HG03520 (cell line): Measurements from ENCODE around the gene USP24.
A peak's percentile ranks its signal among the peaks of the same experiment; 100 is the strongest.
"Not testable (repeated sequence)": the region's sequence is repeated elsewhere in the genome, so short reads cannot be mapped to it uniquely, and the experiment has no call there.

ENCODE experiments used
- ATAC-seq: cut with Tn5 transposase; IDR thresholded peaks from one replicate; pipeline ENCODE4 v1.9.1; 2021; ENCODE audit warnings: mild to moderate bottlenecking, moderate library complexity; ENCODE audit not compliant: unreplicated experiment

Gene USP24

GRCh38 chr1:55127827-55128343 lies 87.3 kb downstream of the USP24 start:
- ATAC-seq = peak; percentile 57

- ATAC-seq = no peak
Observed at GRCh38 chr1:55124470-55124869, 90.7 kb downstream of the USP24 start.

- ATAC-seq = no peak
Observed at GRCh38 chr1:55120538-55120937, 94.6 kb downstream of the USP24 start.

GRCh38 chr1:55118651-55119329 lies 96.4 kb downstream of the USP24 start:
- no peak for ATAC-seq

- no peak for ATAC-seq
Observed at GRCh38 chr1:55117941-55118340, 97.2 kb downstream of the USP24 start.

GRCh38 chr1:55109005-55109404 lies 106.2 kb downstream of the USP24 start:
- ATAC-seq = not testable (repeated sequence)

- ATAC-seq = no peak
Observed at GRCh38 chr1:55107101-55107500, 108.1 kb downstream of the USP24 start.

- ATAC-seq = no peak
Observed at GRCh38 chr1:55103891-55104290, 111.3 kb downstream of the USP24 start.

GRCh38 chr1:55095095-55095494 lies 120.1 kb downstream of the USP24 start:
- ATAC-seq = no peak

- no peak for ATAC-seq
Observed at GRCh38 chr1:55092475-55092874, 122.7 kb downstream of the USP24 start.

- ATAC-seq = no peak
Observed at GRCh38 chr1:55089683-55090082, 125.5 kb downstream of the USP24 start.

- no peak for ATAC-seq
Observed at GRCh38 chr1:55088413-55088812, 126.8 kb downstream of the USP24 start.

- no peak for ATAC-seq
Observed at GRCh38 chr1:55087439-55087838, 127.7 kb downstream of the USP24 start.

- no peak for ATAC-seq
Observed at GRCh38 chr1:55084257-55084656, 130.9 kb downstream of the USP24 start.

- no peak for ATAC-seq
Observed at GRCh38 chr1:55081905-55082296, 133.3 kb downstream of the USP24 start.

- no peak for ATAC-seq
Observed at GRCh38 chr1:55081188-55081904, 133.8 kb downstream of the USP24 start.

- ATAC-seq = no peak
Observed at GRCh38 chr1:55079651-55080050, 135.5 kb downstream of the USP24 start.

GRCh38 chr1:55078470-55078869 lies 136.7 kb downstream of the USP24 start:
- no peak for ATAC-seq

GRCh38 chr1:55076356-55076755 lies 138.8 kb downstream of the USP24 start:
- ATAC-seq = no peak

GRCh38 chr1:55074455-55074854 lies 140.7 kb downstream of the USP24 start:
- no peak for ATAC-seq

GRCh38 chr1:55073187-55073916 lies 141.8 kb downstream of the USP24 start:
- ATAC-seq = peak; percentile 53

GRCh38 chr1:55071477-55071876 lies 143.7 kb downstream of the USP24 start:
- ATAC-seq = no peak
